ENCODE data around the gene KRTAP1-3. TPM values are rescaled to one million over a fixed set of nuclear protein-coding genes. Genes with fewer than 3 reads are reported as not detected.

KRTAP1-3 gene
- total RNA-seq, 1 donor = not detected

DNA sequence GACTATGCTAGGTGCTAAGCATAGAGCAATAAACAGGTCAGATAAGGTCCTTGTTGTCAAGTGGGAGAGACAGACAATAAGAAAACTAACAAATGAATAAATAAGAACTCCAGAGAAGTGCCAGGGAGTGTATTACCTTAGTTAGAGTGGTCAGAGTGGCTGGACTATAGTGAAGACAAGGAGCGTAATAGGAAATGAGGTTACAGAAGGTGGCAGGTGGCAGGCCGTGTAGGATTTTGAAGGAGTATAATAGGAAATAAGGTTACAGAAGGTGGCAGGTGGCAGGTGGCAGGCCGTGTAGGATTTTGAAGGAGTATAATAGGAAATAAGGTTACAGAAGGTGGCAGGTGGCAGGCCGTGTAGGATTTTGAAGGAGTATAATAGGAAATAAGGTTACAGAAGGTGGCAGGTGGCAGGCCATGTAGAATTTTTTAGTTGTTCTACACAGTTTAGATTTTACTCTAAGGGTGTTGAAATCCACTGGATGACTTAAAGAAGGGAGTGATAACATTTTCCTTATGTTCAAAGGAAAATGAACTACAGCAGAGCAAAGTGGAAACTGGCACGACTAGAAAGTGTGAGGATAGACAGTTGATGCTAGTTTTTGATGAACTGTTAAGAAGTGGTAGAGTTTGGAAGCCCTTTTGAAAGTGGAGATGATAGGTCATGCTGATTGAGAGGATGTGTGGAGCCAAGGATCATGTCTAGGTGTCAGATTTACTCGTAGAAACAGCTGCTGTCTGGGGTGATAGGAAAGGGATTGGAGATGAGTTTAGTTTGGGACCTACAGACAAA, 22.2 kb downstream of the KRTAP1-3 start:
- H3K4me3 ChIP-seq (ENCODE audit: low read depth, low read length) = no peak overlapping the region
- DNase-seq (ENCODE audit: low read depth) = no peak
- TF ChIP-seq, protein P1, sequence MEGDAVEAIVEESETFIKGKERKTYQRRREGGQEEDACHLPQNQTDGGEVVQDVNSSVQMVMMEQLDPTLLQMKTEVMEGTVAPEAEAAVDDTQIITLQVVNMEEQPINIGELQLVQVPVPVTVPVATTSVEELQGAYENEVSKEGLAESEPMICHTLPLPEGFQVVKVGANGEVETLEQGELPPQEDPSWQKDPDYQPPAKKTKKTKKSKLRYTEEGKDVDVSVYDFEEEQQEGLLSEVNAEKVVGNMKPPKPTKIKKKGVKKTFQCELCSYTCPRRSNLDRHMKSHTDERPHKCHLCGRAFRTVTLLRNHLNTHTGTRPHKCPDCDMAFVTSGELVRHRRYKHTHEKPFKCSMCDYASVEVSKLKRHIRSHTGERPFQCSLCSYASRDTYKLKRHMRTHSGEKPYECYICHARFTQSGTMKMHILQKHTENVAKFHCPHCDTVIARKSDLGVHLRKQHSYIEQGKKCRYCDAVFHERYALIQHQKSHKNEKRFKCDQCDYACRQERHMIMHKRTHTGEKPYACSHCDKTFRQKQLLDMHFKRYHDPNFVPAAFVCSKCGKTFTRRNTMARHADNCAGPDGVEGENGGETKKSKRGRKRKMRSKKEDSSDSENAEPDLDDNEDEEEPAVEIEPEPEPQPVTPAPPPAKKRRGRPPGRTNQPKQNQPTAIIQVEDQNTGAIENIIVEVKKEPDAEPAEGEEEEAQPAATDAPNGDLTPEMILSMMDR (IDR thresholded peaks at IDR 0.05; ENCODE audit: insufficient read depth, low read length) = no peak

DNA sequence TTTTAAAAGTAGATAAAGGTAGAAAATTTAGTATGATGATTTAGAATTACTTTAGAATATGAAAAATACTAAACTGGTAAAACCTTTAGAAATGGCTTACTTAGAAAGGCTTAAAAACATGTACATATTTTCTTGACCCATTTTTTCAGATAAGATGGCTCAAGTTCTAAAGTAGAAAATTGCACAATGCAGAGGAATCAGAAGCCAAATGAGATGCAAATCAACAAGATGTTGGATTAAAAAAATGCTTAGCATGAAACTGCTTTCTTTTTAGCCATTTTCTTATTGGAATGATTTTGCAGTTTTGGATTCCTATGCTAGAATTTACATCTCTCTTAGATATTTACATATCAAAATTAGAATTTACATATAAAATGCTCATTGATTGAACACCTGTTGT, 24.2 kb downstream of the KRTAP1-3 start:
- DNase-seq (ENCODE audit: low read depth) = peak; percentile 10
- no peak overlapping the region for H3K4me3 ChIP-seq (ENCODE audit: low read depth, low read length)
- TF ChIP-seq, protein P1 (IDR thresholded peaks at IDR 0.05; ENCODE audit: insufficient read depth, low read length) = no peak

DNA sequence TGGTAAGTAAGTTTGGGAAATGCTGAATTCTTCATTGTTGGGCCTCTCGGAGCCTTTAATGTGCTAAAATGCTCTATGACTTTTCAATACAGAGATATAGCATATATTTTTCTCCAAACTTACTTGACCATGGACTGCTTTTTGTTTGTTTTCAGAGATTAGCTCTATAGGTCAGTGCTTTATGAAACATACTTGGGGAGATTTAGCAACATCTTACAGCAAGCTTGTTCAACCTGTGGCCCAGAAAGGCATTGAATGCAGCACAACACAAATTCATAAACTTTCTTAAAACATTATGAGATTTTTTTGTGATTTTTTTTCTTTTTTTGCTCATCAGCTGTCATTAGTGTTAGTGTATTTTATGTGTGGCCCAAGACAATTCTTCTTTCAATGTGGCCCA, 24.7 kb downstream of the KRTAP1-3 start:
- no peak overlapping the region for H3K4me3 ChIP-seq (ENCODE audit: low read depth, low read length)
- no peak for DNase-seq (ENCODE audit: low read depth)
- TF ChIP-seq, protein P1 (IDR thresholded peaks at IDR 0.05; ENCODE audit: insufficient read depth, low read length) = no peak

DNA sequence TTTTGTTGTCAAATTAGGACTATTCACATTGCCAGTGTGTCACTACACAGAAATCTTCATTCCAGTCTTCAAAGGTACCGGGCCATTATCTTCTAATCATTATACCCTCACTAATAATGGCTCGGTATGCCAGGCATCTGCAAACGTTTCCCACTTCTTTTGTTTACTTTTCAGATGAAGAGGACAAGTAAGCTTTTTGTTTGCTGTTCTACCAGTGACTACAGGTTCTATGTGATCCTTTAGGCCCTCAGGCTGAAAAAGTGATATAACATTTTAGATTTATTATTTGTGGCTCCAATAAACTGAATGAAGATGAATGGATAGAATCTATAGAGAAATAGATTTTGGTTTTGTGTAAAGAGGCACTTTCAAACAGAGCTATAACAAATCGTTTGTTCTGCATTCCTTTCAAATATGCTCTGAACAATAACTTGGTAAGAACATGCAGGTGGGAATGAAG, 25.3 kb downstream of the KRTAP1-3 start:
- no peak for DNase-seq (ENCODE audit: low read depth)
- TF ChIP-seq, protein P1 (IDR thresholded peaks at IDR 0.05; ENCODE audit: insufficient read depth, low read length) = no peak
- no peak overlapping the region for H3K4me3 ChIP-seq (ENCODE audit: low read depth, low read length)

DNA sequence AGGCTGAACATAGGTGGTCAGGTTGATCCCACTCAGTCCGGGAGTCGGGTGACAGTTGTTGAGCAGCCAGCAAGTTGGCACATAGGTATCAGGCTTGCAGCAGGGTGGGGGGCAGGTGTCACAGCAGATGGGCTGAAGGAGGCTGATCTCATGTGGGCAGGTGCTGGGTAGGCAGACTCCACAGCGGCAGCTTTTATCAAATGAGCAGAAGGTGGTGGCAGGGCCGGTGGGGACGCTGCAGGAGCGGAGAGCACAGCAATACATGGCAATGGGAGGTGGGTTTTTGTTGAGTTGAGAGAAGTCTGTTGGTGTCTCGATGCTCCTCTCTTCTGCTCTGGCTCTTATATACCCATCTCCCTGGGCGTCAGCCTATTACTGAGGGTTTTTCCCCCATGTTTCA, 25.9 kb downstream of the KRTAP1-3 start, which contains the start of gene KRTAP3-1:
Gene KRTAP3-1 (minus strand): TSS at position 318 of the 400 bp plus-strand sequence. CDS start 54 bp downstream, at position 264.
- DNase-seq (ENCODE audit: low read depth) = no peak
- H3K4me3 ChIP-seq (ENCODE audit: low read depth, low read length) = no peak within 1 kb of the TSS
- TF ChIP-seq, protein P1 (IDR thresholded peaks at IDR 0.05; ENCODE audit: insufficient read depth, low read length) = no peak

DNA sequence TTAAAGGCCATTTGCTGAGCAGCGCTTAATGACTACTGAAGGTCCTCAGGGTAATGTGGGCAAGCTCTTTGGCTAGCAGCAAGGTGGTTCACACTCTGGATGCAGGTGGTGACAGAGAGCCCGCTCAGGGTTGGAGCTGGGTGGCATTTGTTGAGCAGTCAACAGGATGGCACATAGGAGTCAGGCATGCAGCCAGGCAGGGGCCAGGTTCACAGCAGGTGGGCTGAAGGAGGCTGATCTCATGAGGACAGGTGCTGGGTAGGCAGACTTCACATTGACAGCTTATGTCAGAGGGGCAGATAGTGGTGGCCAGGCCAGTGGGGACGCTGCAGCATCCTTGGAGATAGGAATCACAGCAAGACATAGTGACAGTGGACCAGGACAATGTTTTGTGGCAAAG, 30.3 kb downstream of the KRTAP1-3 start:
- TF ChIP-seq, protein P1 (IDR thresholded peaks at IDR 0.05; ENCODE audit: insufficient read depth, low read length) = no peak
- no peak for DNase-seq (ENCODE audit: low read depth)
- H3K4me3 ChIP-seq (ENCODE audit: low read depth, low read length) = no peak overlapping the region
